H1 (cell line): Measurements from ENCODE around the gene MX1. TPM values are rescaled to one million over a fixed set of nuclear protein-coding genes. Genes with fewer than 3 reads are reported as not detected.

ENCODE experiments used
- CTBP2 ChIP-seq: IDR thresholded peaks from 2 replicates; pipeline ENCODE4 v1.7.0; 2011; ENCODE audit warnings: borderline replicate concordance, mild to moderate bottlenecking, moderate library complexity, mixed read lengths, low read length; ENCODE audit not compliant: insufficient read depth, insufficient read length
- SIRT6 ChIP-seq: IDR thresholded peaks from one replicate; pipeline ENCODE4 v1.7.1; 2012; ENCODE audit warnings: low read length, inconsistent platforms
- TAF1 ChIP-seq: IDR thresholded peaks from 2 replicates; pipeline ENCODE4 v1.6.1; 2011; ENCODE audit warnings: mild to moderate bottlenecking, low read depth, low read length
- TBP ChIP-seq: IDR thresholded peaks from 2 replicates; pipeline ENCODE4 v1.6.1; 2011; ENCODE audit warnings: low read depth, low read length, improper control_type of control experiment
- polyA plus RNA-seq, 7 experiments: library from polyadenylated mRNA; depleted of rRNA in 3 of 7; stranded (reverse) in 5 of 7; unstranded in 2 of 7; fragments of >200 nt in 5 of 7; fragments of 200-250 nt in 2 of 7; gene quantifications; 1 replicate in 5 of 7; 2 replicates in 1 of 7; 4 replicates in 1 of 7; pipeline versions ENCODE4 v1.2.1 to v1.2.3, GENCODE V29; 2011 to 2013; ENCODE audit warnings: missing spikeins in 2 of 7, mixed read lengths in 2 of 7
- total RNA-seq: library from RNA; stranded (reverse); fragmentation: NEBNext Ultra II Directional; extraction: Animal tissue kit (Norgen Biotek cat#: 25700); gene quantifications from 2 replicates; pipeline ENCODE4 v1.2.1, GENCODE V29; 2021

Gene MX1
- total and polyA plus RNA-seq, 2 of the 8 experiments (the other 6 are each of a cell fraction or from before 2014, with no cell fraction given), result 3.8 to 5.7 TPM

- TF ChIP-seq SIRT6, result no peak
- TF ChIP-seq CTBP2, result no peak
- no peak for TF ChIP-seq TAF1
- TF ChIP-seq TBP, result no peak
Measured at GRCh38 chr21:41444703-41445464, 18.8 kb downstream of the MX1 start (continued).
